ENCODE measurements around the gene SLC12A7. TPM values are rescaled to one million over a fixed set of nuclear protein-coding genes. Genes with fewer than 3 reads are reported as not detected.

The SLC12A7 gene
- total and polyA plus RNA-seq, 9 of the 15 experiments (the other 6 are each of a cell fraction or from before 2014, with no cell fraction given) = 0.01 to 3.1 (median 0.56) TPM

GRCh38 chr5:1103505-1104326 is 8.1 kb downstream of the SLC12A7 start (continued):
- no peak for TF ChIP-seq JUN (IDR thresholded peaks at IDR 0.05; ENCODE audit: borderline replicate concordance, low read depth, low read length)
- TF ChIP-seq JUN (CRISPR knock-in tag; IDR thresholded peaks at IDR 0.05; ENCODE audit: borderline replicate concordance) = 0 out of 2 replicates have a peak, but pooled peaks have one; percentile 52
- peak; percentile 63 for TF ChIP-seq USF2 (CRISPR knock-in tag; IDR thresholded peaks at IDR 0.05)
- peak; percentile 51 for TF ChIP-seq ARHGAP35 (IDR thresholded peaks at IDR 0.05; ENCODE audit: partially characterized antibody)
- no peak for TF ChIP-seq MAZ (CRISPR knock-in tag; conservative IDR thresholded peaks at IDR 0.05 in 1 of 2, IDR thresholded peaks at IDR 0.05 in 1 of 2)
- peak; percentile 74; the same call in 1 of the 2 replicates for TF ChIP-seq RAD51 (IDR thresholded peaks at IDR 0.05; ENCODE audit: borderline replicate concordance, low read depth)
- TF ChIP-seq TGIF2 (CRISPR knock-in tag; IDR thresholded peaks at IDR 0.05) = no peak
- peak; percentile 16; the same call in 1 of the 2 replicates for TF ChIP-seq NFIC (IDR thresholded peaks at IDR 0.05)
- TF ChIP-seq CTBP1 (IDR thresholded peaks at IDR 0.05; ENCODE audit: borderline replicate concordance) = 0 out of 2 replicates have a peak, but pooled peaks have one; percentile 10
- no peak for TF ChIP-seq NCOA1 (IDR thresholded peaks at IDR 0.05; ENCODE audit: low read depth)
- 0 out of 4 replicates have a peak, but pooled peaks of 1 of the 2 experiments have one; percentile 50 for TF ChIP-seq MNT (conservative IDR thresholded peaks at IDR 0.05)
- TF ChIP-seq TFAP4 (CRISPR knock-in tag; IDR thresholded peaks at IDR 0.05; ENCODE audit: borderline replicate concordance) = 0 out of 2 replicates have a peak, but pooled peaks have one; percentile 24
- no peak for TF ChIP-seq ATF1 (CRISPR knock-in tag; IDR thresholded peaks at IDR 0.05)
- 0 out of 2 replicates have a peak, but pooled peaks have one; percentile 20 for TF ChIP-seq ATF1 (tag; IDR thresholded peaks at IDR 0.05)
- peak; percentile 38; the same call in 1 of the 2 replicates for TF ChIP-seq ZNF143 (CRISPR knock-in tag; IDR thresholded peaks at IDR 0.05)
- no peak for TF ChIP-seq DPF2 (IDR thresholded peaks at IDR 0.05)
- TF ChIP-seq RB1 (IDR thresholded peaks at IDR 0.05; ENCODE audit: low read depth) = no peak
- TF ChIP-seq USF1 (CRISPR knock-in tag; IDR thresholded peaks at IDR 0.05) = peak; percentile 90
- peak; percentile 4 for TF ChIP-seq KDM5B (IDR thresholded peaks at IDR 0.05; ENCODE audit: insufficient replicate concordance, low read depth, low read length)
- peak; percentile 51 for TF ChIP-seq RBBP5 (IDR thresholded peaks at IDR 0.05; ENCODE audit: borderline replicate concordance, insufficient read depth, low read length, poor library complexity, severe bottlenecking)
- 0 out of 4 replicates have a peak, but pooled peaks of 1 of the 2 experiments have one; percentile 48 for TF ChIP-seq MLLT1 (IDR thresholded peaks at IDR 0.05)

Measured in K562 (cell line).